GM12872 (cell line): ENCODE data around the gene APRT.

Experiments used
- CTCF ChIP-seq: IDR thresholded peaks from 3 replicates; pipeline ENCODE4 v1.5.1; 2011; ENCODE audit warnings: low read depth, mild to moderate bottlenecking, low read length, moderate library complexity; ENCODE audit not compliant: insufficient read depth

APRT gene

GRCh38 chr16:88807626-88808453, 3.9 kb downstream of the APRT start:
- TF ChIP-seq CTCF, result no peak

- no peak for TF ChIP-seq CTCF
Observed at GRCh38 chr16:88807142-88807625, 4.5 kb downstream of the APRT start.

GRCh38 chr16:88806491-88807111, 5.1 kb downstream of the APRT start:
- TF ChIP-seq CTCF, result no peak

- TF ChIP-seq CTCF, result no peak
Observed at GRCh38 chr16:88805887-88806393, 5.8 kb downstream of the APRT start.

GRCh38 chr16:88805340-88805715, 6.4 kb downstream of the APRT start:
- no peak for TF ChIP-seq CTCF

- TF ChIP-seq CTCF, result no peak
Observed at GRCh38 chr16:88804552-88805339, 7.0 kb downstream of the APRT start.

- no peak for TF ChIP-seq CTCF
Observed at GRCh38 chr16:88804173-88804551, 7.6 kb downstream of the APRT start.
